K562 (cell line): ENCODE results near the gene HELZ. TPM values are rescaled to one million over a fixed set of nuclear protein-coding genes. Genes with fewer than 3 reads are reported as not detected.
"Not testable (repeated sequence)": the region's sequence is repeated elsewhere in the genome, so short reads cannot be mapped to it uniquely, and the experiment has no call there.

Experiments used
- ATAC-seq: fragments of 200-7000 bp; cut with Tn5 transposase; 3 replicates; pipeline ENCODE4 v1.9.1; 2020; ENCODE audit warnings: moderate library complexity
- BruUV-seq: library from RNA; stranded (reverse); fragments of 400-500 nt; replicated peaks from 2 replicates; lab custom pipeline; 2021; lab: Mats Ljungman, UMichigan
- CTCF ChIA-PET: fragments of 300-600 bp; formaldehyde crosslinking; extraction: SDS; loops from one replicate; lab custom pipeline; 2021; ENCODE audit warnings: low intra/inter-chr PET ratio; lab: Yijun Ruan, JAX
- POLR2A ChIA-PET: fragments of 300-600, 350-650 bp; sonication (Branson Sonifier 250); formaldehyde crosslinking; extraction: SDS; loops from one replicate; lab custom pipeline; 2021; ENCODE audit warnings: antibody characterized with exemption, inconsistent platforms; lab: Yijun Ruan, JAX
- DNase-seq, 4 experiments: peaks; one replicate each; pipeline versions ENCODE4 v3.0.0 to v3.0.0-alpha.2; 2011 to 2018; ENCODE audit warnings: low spot score in 3 of 4, mixed read lengths in 3 of 4; ENCODE audit errors: extremely low read depth in 1 of 4
- FAIRE-seq: peaks from 2 replicates; lab custom pipeline; 2011; peaks lifted over from hg19 to GRCh38; lab: Jason Lieb, UNC
- H2AFZ ChIP-seq: 2 replicates; pipeline ENCODE4 v1.6.0; 2011; ENCODE audit warnings: low read depth, low read length, control low read depth, inconsistent platforms
- H3K27ac ChIP-seq: fragments of 200-600 bp; 3 replicates; pipeline ENCODE4 v1.8.0; 2011; ENCODE audit warnings: low read depth, mild to moderate bottlenecking, control low read depth, inconsistent platforms, low read length, moderate library complexity, mixed read lengths; ENCODE audit errors: extremely low read depth
- H3K27me3 ChIP-seq, 2 experiments: fragments of 300-600 bp in 1 of 2; 2 replicates in 1 of 2; 3 replicates in 1 of 2; pipeline versions ENCODE4 v1.6.0 to v1.8.0; 2011; ENCODE audit warnings: inconsistent platforms in 2 of 2, low read length in 2 of 2, mild to moderate bottlenecking in 1 of 2, mixed read lengths in 1 of 2, moderate library complexity in 1 of 2; ENCODE audit not compliant: control insufficient read depth in 2 of 2, insufficient read depth in 2 of 2
- H3K36me3 ChIP-seq: fragments of 300-600 bp; 3 replicates; pipeline ENCODE4 v1.8.0; 2011; ENCODE audit warnings: mild to moderate bottlenecking, low read length, inconsistent platforms; ENCODE audit not compliant: control insufficient read depth, insufficient read depth
- H3K4me1 ChIP-seq, 2 experiments: fragments of 200-600 bp in 1 of 2; replicated peaks in 1 of 2; 2 replicates in 1 of 2; 3 replicates in 1 of 2; pipeline versions ENCODE4 v1.5.1 to v1.8.0; 2011; ENCODE audit warnings: inconsistent platforms in 2 of 2, low read length in 2 of 2, mild to moderate bottlenecking in 1 of 2, mixed read lengths in 1 of 2, moderate library complexity in 1 of 2; ENCODE audit not compliant: control insufficient read depth in 2 of 2, insufficient read depth in 2 of 2
- H3K4me2 ChIP-seq: 2 replicates; pipeline ENCODE4 v1.6.1; 2011; ENCODE audit warnings: low read length, control low read depth, inconsistent platforms, mixed read lengths; ENCODE audit not compliant: insufficient read depth
- H3K4me3 ChIP-seq: fragments of 200-600 bp; sonication (generic), shearing (Covaris generic); 2 replicates; pipeline ENCODE4 v1.5.1; 2016; ENCODE audit warnings: control low read depth, inconsistent platforms
- H3K79me2 ChIP-seq: fragments of 200-600 bp; 3 replicates; pipeline ENCODE4 v1.8.0; 2011; ENCODE audit warnings: low read length, inconsistent platforms; ENCODE audit not compliant: control insufficient read depth, insufficient read depth
- H3K9ac ChIP-seq, 2 experiments: 2 replicates each; pipeline versions ENCODE4 v1.6.0 to v1.6.1; 2011; ENCODE audit warnings: low read depth in 2 of 2, low read length in 2 of 2, control low read depth in 1 of 2, inconsistent platforms in 1 of 2, mild to moderate bottlenecking in 1 of 2, mixed read lengths in 1 of 2; ENCODE audit not compliant: insufficient read depth in 1 of 2
- H3K9me1 ChIP-seq: one replicate; pipeline ENCODE4 v1.6.0; 2011; ENCODE audit warnings: inconsistent platforms, mild to moderate bottlenecking, low read length, moderate library complexity; ENCODE audit not compliant: control insufficient read depth, insufficient read depth
- H3K9me3 ChIP-seq: replicated peaks from 2 replicates; pipeline ENCODE4 v1.5.1; 2011; ENCODE audit warnings: low read depth, low read length, inconsistent platforms; ENCODE audit not compliant: control insufficient read depth, insufficient read depth
- H4K20me1 ChIP-seq: replicated peaks from 2 replicates; pipeline ENCODE4 v1.6.1; 2011; ENCODE audit warnings: low read length, inconsistent platforms, mixed read lengths; ENCODE audit not compliant: control insufficient read depth, insufficient read depth
- SMC3 ChIP-seq: conservative IDR thresholded peaks from 2 replicates; pipeline ENCODE4 v1.6.1; 2011; ENCODE audit warnings: low read depth, low read length, improper control_type of control experiment; ENCODE audit not compliant: insufficient read depth
- TRIM24 ChIP-seq, 2 experiments: fragments of 450-650 bp; IDR thresholded peaks; 2 replicates each; pipeline ENCODE4 v1.6.1; 2016
- ZNF75A ChIP-seq: fragments of 450-650 bp; formaldehyde crosslinking; IDR thresholded peaks from 2 replicates; pipeline ENCODE4 v1.4.0; 2020; ENCODE audit warnings: mild to moderate bottlenecking
- ZNF778 ChIP-seq: fragments of 450-650 bp; formaldehyde crosslinking; IDR thresholded peaks from 2 replicates; pipeline ENCODE4 v1.4.0; 2020; ENCODE audit warnings: mild to moderate bottlenecking, moderate library complexity
- WGBS: fragments of 100-300 bp; shearing (Covaris generic); methylation state at CpG from one replicate; pipeline ENCODE4 v1.1.6; 2016; ENCODE audit warnings: low coverage, mixed read lengths; ENCODE audit not compliant: insufficient coverage; ENCODE audit errors: missing lambda C conversion rate; 5-methylcytosine and 5-hydroxymethylcytosine counted together
- in situ Hi-C: fragments of 300-500 bp; cut with MboI; formaldehyde crosslinking; loops from 4 replicates; pipeline ENCODE4 v1.15.0; 2018; ENCODE audit warnings: inconsistent platforms, mixed read lengths
- intact Hi-C: fragments of 100-400 bp; cut with micrococcal nuclease; formaldehyde crosslinking; loops from 2 replicates; pipeline ENCODE4 v1.14.2; 2022
- polyA plus RNA-seq, 8 experiments: library from polyadenylated mRNA; depleted of rRNA in 4 of 8; stranded (reverse) in 5 of 8; unstranded in 3 of 8; fragments of >200 nt; fragmentation: Nextera tagmentation in 2 of 8; fragmentation: Illumina TruSeq in 1 of 8; extraction: Ambion mirVana in 2 of 8; extraction: Trizol in 1 of 8; gene quantifications; 2 replicates each; pipeline versions ENCODE4 v1.2.1 to v1.2.3, GENCODE V29; 2011 to 2014; ENCODE audit warnings: inconsistent platforms in 1 of 8, missing spikeins in 1 of 8
- total RNA-seq, 7 experiments: library from RNA; depleted of rRNA in 6 of 7; stranded (reverse); fragments of >200 nt in 6 of 7; fragmentation: Illumina TruSeq in 2 of 7; extraction: Trizol in 2 of 7; gene quantifications; 2 replicates each; pipeline versions ENCODE4 v1.2.1 to v1.2.3, GENCODE V29; 2011 to 2021; ENCODE audit warnings: low replicate concordance in 1 of 7
- TF ChIP-seq, protein P1 (sequence below), 3 experiments: IDR thresholded peaks in 2 of 3; conservative IDR thresholded peaks in 1 of 3; 2 replicates each; pipeline ENCODE4 v1.5.1; 2011 to 2012; ENCODE audit warnings: low read length in 3 of 3, mild to moderate bottlenecking in 3 of 3, control low read depth in 2 of 3, improper control_type of control experiment in 1 of 3, inconsistent platforms in 1 of 3, low read depth in 1 of 3, mixed read lengths in 1 of 3, moderate library complexity in 1 of 3; ENCODE audit not compliant: insufficient read depth in 2 of 3

The HELZ gene
- total and polyA plus RNA-seq, 9 of the 15 experiments (the other 6 are each of a cell fraction or from before 2014, with no cell fraction given), result 5.2 to 39.8 (median 17.3) TPM

DNA sequence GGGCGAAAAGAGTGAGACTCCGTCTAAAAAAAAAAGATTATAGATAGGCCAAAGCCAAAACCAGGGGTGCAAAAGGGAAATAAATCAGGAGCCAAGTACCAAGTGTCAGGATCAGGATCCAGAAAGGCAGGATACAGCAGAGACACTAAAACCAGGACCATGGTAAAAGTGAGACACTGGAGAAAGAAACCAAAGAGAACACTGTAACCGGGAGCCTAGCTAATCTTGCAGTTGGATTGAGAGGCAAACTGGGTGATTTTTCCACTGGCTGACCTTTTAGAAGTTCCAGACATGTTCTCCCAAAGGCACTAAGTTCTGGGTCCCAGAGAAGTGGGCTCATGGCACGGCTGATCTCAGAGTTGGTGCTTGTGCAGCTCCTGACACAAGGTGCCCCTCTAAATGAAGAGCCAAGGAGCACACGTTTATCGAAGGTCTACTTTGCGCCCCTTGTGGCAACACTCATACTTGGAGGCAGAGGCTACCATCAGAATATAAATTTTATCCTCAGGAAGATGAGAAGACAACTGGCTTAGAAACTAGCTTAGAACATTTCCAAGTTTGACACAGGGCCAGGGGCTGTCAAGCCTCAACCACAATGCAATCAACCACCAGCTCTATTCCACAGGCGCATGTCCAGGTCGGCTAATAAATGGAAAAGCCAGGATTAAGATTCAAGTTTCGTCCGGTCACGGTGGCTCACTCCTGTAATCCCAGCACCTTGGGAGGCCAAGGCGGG is 27.5 kb upstream of the HELZ start (continued):
- TF ChIP-seq, protein P1, sequence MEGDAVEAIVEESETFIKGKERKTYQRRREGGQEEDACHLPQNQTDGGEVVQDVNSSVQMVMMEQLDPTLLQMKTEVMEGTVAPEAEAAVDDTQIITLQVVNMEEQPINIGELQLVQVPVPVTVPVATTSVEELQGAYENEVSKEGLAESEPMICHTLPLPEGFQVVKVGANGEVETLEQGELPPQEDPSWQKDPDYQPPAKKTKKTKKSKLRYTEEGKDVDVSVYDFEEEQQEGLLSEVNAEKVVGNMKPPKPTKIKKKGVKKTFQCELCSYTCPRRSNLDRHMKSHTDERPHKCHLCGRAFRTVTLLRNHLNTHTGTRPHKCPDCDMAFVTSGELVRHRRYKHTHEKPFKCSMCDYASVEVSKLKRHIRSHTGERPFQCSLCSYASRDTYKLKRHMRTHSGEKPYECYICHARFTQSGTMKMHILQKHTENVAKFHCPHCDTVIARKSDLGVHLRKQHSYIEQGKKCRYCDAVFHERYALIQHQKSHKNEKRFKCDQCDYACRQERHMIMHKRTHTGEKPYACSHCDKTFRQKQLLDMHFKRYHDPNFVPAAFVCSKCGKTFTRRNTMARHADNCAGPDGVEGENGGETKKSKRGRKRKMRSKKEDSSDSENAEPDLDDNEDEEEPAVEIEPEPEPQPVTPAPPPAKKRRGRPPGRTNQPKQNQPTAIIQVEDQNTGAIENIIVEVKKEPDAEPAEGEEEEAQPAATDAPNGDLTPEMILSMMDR (IDR thresholded peaks at IDR 0.05 in 2 of 3, conservative IDR thresholded peaks at IDR 0.05 in 1 of 3; ENCODE audit: insufficient read depth in 2 of 3, low read depth in 1 of 3, low read length in 3 of 3), result peak; percentile 66 to 69 (median 68)
- TF ChIP-seq TRIM24 (IDR thresholded peaks at IDR 0.05) (no peak), ZNF778 (CRISPR knock-in tag) (no peak), SMC3 (0 out of 2 replicates have a peak, but pooled peaks have one; percentile 18), ZNF75A (CRISPR knock-in tag) (no peak)

DNA sequence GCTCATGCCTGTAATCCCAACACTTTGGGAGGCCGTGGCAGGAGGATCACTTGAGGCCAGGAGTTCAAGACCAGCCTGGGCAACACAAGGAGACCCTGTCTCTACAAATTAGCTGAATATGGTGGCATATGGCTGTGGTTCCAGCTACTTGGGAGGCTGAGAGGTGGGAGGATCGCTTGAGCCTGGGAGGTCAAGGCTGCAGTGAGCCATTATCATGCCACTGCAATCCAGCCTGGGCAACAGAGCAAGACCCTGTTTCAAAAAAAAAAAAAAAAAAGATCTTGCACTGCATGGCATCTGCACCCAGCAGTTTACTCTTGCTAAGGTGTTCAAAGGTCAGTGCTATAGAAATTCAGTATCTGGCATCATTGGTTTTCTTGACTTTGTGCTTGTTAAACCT is 26.2 kb upstream of the HELZ start:
- H3K27me3 ChIP-seq, H3K9me1 ChIP-seq, H3K9ac ChIP-seq, ATAC-seq, H2AFZ ChIP-seq, BruUV-seq, CTCF ChIA-PET, H3K4me3 ChIP-seq, DNase-seq, H3K4me1 ChIP-seq, FAIRE-seq, intact Hi-C loops, in situ Hi-C loops, H3K79me2 ChIP-seq, H3K27ac ChIP-seq, H4K20me1 ChIP-seq, H3K9me3 ChIP-seq, POLR2A ChIA-PET, H3K36me3 ChIP-seq, H3K4me2 ChIP-seq: not testable (repeated sequence)
- WGBS, result 26% methylated on average over 2 of the region's 2 CpGs
